HT-29 (cell line): ENCODE measurements around the gene TRIM42. TPM values are rescaled to one million over a fixed set of nuclear protein-coding genes. Genes with fewer than 3 reads are reported as not detected.

ENCODE experiments used
- DNase-seq: peaks from one replicate; pipeline ENCODE4 v3.0.0-alpha.2; 2015; ENCODE audit warnings: low spot score
- total RNA-seq: library from RNA; depleted of rRNA; stranded (reverse); fragments of >200 nt; shearing (Covaris generic); gene quantifications from 2 replicates; pipeline ENCODE4 v1.2.3, GENCODE V29; 2014; rRNA removed

Gene TRIM42
- total RNA-seq, result not detected in 2 replicates

DNA sequence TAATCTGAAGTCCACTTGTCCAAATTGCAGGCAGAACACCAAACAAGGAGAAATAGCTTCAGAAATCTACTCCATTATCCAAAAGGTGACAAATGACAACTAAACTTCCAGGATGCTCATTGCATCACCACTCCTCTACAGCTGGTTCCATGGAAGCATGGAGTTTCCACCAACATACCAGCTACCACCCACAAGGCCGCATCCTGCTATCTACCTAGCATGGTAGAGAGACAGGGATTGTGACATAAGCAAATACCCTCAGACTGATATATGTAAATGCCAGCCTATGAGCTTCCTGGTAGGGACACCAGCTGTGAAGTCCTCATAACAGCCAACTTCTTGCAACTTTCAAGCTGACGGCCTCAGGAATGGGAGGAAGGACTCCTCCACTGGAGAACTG, at the start of gene TRIM42:
Gene TRIM42, plus strand, starts transcription at position 301 of the 400 bp plus-strand sequence. CDS start 166 bp downstream, outside the sequence.
- no peak for DNase-seq

DNA sequence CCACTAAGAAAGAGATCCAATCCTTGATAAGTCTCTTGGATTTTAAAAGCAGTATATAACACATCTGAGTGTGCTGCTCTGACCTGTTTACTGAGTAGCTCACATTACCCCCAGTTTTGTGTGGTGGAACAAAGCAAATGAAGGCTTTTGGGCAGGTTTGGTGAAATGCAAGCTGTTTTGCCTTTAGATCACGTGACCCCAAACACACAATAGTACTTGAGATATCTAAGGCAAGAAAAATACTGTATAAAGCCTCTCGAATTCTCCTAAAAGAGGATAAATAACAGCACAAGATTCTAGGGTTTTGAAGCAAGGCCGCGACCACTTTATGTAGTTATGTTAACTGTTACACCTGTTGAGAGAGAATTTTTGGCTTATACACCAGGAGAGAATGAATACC, 49.3 kb upstream of the TRIM42 start:
- no peak for DNase-seq

DNA sequence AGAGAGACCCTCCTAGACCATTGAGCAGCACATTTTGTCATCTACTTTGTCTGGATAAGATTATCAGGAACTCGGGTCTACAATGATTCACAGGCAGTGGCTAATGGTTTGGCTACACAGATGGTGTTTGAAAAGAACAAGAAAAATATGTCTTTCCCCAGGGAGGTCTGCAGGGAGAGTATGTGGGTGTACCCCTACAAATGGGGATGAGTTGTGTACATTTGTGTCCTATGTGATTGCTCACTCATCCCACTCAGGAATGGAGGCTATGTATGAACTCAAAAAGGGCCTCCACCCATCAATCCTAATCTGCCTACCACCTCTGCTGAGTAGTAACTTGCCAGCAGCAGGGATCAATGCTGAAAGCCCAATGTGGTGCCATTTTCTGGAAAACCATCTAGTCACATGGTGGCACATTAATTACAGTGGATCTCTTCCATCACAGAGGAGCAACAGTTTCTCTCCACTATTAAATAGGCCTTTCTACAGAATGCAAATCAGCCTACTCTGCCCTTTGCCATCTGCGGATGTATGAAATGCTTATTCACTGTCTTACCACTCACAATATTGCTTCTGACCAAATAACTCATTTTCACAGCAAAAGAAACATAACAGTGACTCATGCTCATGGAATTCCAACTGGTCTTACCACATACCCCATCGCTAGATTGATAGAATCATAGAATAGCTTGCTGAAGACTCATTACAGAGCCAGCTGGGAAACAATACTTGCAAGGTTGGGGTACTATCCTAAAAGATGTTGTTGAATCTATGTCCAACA, 48.3 kb upstream of the TRIM42 start:
- peak; percentile 25 for DNase-seq

DNA sequence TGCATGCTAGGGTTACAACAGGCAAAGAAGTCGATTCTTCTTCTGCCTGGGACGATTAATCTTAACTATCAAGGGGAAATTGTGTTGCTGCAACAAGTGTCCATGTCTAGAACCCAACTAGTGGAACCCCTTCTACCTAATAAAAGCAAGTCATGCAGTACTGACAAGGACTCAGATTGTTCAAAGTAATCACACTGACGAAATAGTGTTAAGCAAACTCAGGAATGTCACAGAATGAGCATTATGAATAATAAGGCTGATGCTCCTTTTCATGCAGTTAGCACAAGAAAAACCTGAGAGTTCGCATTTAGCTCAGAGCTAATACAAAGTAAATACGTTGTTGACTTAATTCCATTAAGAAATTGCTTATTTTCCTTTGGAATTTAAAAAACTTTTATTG, 47.5 kb upstream of the TRIM42 start:
- DNase-seq, result no peak

DNA sequence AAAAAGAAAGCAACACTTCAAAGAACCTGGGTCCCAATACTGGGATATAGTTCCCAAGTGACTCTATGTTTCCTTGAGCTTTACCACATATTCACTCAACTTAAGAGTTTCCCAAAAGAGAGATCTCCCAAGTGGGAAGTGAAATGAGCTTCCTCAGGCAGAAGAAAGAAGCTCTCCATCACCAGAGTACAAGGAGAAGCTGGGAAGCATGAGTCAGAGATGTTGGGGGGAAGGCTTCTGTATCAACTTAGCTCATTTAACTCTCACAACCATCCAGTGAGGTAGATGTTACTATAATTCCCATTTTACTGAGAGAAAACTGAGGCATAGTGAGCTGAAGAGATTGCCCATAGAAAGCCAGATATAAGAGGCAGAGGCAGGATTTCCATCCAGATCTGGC, 47.0 kb upstream of the TRIM42 start:
- DNase-seq, result no peak

DNA sequence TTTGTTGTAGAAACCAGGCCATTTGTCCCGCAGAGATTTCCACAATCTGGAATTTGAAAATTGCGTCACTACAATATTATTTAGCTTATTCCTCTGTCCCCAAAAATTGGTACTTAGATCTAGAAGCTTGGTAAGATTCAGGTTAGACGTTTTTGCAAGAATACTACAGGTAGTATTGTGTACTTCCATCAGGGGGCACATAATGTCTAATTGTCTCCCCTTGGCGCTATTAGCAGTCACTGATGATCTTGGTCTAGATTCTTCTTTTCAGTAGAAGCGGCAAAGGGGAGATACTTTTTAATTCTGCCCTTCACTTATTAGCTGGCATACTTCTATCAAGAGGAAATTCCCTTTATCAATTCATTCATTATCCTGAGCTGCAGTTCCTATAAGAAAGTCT, 42.6 kb upstream of the TRIM42 start:
- no peak for DNase-seq

DNA sequence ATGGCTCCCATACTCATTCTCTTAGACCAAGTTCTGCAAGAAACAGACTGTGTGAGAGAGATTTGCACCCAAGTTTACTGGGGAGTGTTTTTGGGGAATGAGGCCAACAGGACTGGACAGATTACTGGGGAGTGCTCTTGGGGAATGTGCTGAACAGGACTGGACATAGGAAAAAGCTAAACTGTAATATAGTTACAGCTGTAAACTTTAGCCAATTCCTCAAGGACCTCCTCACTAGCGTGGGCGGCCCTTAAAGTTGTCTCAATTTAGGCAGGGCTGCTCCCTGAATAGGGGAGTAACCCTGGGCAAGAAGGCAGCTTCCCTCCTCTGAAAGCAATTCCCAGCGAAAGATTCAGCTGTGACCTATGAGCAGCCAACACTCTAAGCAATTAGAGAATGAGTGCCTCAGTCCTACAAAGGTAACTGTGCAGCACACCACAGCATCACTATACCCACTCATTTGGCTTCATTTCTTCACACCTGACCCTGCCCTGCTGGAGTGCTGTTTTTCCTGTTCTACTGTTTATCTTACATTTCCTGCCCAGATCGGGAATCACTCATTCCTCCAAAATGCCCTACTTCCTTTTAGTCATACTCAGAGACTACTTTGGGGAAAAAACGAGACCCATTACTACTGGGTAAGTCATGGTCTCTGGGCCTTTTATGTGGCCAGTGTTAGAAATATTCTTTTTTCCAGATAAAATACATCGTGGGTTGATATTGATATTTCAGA, 41.3 kb upstream of the TRIM42 start:
- no peak for DNase-seq

DNA sequence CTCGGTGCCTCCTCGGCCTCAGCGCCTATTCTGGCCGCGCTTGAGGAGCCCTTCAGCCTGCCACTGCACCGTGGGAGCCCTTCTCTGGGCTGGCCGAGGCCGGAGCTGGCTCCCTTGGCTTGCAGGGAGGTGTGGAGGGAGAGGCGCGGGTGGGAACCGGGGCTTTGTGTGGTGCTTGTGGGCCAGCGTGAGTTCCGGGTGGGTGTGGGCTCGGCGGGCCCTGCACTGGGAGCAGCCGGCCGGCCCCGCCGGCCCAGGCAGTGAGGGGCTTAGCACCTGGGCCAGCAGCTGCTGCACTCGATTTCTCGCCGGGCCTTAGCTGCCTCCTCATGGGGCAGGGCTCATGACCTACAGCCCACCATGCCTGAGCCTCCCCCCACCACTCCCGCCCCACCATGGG, 26.6 kb upstream of the TRIM42 start:
- DNase-seq, result no peak

DNA sequence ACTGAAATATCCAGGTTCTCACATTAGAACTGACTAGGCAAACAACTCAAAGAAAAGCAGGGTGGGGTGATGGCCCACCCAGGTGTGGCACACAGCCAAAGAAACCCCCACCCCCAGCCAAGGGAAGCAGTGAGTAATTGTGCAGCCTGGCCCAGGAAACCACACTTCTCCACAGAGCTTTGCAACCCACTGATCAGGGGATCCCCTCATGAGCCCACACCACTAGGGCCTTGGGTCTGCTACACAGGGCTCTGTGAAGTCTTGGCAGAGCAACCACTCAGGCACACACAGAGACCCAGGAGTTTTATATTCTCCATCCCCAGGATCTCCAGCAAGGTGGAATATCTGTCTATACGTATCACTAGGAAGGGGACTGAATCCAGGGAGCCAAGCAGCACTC, 22.2 kb upstream of the TRIM42 start:
- no peak for DNase-seq

DNA sequence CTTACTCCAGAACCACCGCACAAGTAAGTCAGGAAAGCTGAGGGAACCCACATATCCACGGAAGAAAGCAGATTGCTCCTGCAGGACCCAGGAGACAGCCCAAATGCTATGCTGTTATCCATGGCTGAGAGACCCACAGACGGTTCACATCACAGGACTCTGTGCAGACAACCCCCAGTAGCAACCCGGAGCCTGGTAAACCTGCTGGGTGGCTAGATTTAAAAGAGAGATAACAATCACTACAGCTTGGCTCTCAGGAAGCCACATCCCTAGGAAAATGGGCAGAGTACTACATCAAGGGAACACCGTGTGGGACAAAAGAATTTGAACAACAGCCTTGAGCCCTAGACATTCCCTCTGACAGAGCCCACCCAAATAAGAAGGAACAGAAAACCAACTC, 13.8 kb upstream of the TRIM42 start:
- peak; percentile 41 for DNase-seq

DNA sequence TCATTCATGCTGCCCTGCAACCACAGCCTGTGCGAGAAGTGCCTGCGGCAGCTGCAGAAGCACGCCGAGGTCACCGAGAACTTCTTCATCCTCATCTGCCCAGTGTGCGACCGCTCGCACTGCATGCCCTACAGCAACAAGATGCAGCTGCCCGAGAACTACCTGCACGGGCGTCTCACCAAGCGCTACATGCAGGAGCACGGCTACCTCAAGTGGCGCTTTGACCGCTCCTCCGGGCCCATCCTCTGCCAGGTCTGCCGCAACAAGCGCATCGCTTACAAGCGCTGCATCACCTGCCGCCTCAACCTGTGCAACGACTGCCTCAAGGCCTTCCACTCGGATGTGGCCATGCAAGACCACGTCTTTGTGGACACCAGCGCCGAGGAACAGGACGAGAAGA, 4.7 kb downstream of the TRIM42 start:
- no peak for DNase-seq

DNA sequence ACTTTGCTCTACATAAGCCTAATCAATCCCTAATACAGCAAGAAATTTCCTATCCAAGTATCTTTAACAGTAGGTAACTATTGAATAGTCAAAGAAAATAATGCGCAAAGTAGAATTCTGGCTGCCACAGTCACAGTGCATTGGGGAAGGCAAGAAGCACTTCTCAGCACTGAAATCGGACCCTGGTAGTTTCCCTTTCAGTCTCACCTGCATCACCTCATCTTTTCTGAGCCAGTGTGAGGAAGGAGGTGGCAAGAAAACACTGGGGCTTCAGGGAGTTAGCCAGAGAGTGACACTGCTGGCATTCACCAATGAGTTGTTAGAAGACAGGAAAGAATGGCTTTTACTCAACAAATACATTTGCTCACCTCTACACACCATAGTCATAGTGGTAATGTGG, 8.3 kb downstream of the TRIM42 start:
- DNase-seq, result no peak

DNA sequence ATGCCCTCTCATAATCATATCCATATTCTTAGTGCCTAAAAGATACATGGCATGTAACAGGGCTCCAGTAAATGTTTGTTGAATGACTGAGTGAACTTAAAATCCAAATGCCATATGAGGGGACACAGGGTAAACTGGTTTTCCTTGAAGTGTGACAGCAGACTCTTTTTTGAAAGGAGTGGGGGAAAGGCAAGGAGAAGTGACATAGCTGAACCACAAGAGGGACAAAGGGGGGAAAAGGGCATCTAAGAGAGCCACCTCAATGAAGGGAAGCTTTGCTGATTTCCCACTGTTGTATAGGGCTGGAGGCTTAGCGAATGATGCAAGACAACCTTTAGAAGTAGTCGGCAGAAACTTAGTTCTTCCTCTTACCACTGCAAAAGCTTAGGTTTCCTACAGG, 9.1 kb downstream of the TRIM42 start:
- no peak for DNase-seq

DNA sequence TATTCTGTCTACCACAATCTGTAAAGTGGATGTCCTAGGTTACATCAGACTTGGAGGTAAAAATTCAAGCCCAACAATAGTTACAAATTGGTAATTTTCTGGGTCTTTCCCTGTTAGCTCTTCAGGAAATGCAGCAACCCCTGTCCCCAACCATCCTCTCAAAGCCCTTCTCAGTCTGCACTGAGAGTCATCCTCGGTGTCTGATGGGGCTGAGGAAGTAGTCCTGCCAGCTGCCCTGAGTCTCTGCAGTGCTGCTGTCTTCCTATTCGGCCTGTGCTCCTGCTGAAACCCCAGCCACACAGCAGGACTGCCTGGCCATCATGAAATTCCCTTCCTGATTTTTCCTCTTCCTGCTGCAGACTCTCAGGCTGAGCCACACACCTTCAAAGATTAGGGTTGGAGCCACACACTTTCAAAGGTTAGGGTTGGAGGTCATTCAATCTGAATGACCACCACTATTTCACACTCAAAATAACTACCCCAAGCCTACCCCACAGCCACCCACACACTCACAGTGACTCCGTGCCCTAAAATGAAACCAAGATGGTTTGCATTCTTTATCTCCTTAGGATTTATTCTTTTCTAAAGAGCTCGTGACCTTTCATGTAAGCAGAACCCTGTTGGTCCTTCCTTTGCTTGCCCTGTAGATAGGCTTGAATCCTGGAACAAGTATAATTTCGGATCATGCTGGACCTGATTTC, 17.6 kb downstream of the TRIM42 start:
- DNase-seq, result no peak

DNA sequence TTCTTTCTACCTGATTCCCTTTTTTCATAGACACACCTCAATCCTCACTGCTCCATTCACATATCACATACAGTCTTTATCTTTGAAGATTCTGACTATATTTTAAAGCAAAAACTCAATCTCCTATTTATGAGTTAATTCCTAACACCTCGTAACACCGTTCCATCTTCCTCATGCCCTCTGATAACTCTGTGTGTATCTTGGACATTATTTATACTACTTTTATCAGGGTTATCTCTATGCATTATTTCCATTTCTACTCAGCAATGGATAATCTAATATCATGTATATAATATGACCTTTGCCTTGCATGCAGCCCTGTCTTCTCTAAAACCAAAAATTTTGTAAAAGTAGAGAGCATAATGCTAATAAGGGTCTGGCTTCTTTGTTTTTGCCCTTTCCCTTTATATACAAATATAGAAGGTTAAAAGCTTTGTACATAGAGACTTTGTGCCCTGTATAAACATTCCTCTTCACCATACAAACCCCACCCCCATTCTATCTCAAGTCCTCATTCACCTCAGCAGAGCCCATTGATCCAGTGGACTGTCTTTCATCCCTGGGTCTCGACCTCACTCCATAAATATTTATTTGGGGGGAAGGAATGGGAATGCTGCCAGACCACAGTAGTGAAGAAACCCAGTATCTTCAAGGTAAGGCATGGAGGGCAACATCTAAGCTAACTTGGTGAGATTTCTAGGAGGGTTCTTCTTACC, 21.8 kb downstream of the TRIM42 start:
- no peak for DNase-seq

DNA sequence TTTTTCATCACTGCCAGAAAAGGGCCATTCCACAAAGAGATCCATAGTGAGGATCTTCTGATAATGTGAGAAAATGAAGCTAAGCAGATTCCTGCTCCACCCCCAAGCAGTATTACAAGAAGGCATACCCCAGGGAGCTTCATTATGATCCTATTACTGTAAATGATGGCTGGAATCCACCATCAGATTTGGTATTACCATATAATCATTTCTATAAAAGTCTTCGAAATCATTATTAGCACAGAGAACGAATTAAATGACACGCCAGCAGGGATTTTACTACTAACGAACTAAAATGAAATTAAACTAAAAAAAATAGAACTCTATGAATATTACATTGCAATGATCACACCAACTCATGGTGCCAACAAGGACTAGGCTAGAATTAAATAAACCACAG, 24.4 kb downstream of the TRIM42 start:
- no peak for DNase-seq

DNA sequence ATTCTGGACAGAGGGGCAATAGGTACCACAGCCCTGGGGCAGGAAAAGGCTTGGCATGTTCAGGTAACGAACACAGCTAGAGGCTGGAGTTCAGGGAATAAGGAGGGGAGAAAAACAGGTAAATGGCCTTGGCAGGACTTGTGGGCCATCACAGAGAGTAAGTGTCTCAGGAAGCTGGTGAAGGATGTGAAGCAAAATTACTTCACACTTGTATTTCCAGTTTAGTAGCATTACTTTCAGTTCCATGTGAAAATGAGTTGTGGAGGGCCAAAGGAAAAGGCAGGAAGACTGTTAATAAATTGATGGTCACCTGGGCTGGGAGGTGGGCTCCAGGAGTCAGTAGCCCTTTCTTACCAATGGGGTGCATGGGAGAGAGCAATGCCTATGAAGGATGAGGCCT, 25.6 kb downstream of the TRIM42 start:
- DNase-seq, result no peak

DNA sequence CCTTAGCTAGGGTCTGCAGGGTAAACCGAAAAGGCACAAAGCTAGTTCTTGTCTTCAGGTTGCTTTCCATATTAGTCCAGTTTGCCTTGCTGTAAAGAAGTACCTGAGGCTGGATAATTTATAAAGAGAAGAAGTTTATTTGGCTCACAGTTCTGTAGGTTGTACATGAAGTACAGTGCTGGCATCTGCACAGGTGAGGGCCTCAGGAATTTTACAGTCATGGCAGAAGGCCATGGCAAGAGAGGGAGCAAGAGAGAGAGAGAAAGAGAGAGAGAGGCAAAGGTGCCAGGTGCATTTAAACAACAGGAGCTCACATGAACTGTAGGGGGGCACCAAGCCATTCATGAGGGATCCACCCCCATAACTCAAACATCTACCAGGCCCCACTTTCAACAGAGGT, 26.9 kb downstream of the TRIM42 start:
- no peak for DNase-seq

DNA sequence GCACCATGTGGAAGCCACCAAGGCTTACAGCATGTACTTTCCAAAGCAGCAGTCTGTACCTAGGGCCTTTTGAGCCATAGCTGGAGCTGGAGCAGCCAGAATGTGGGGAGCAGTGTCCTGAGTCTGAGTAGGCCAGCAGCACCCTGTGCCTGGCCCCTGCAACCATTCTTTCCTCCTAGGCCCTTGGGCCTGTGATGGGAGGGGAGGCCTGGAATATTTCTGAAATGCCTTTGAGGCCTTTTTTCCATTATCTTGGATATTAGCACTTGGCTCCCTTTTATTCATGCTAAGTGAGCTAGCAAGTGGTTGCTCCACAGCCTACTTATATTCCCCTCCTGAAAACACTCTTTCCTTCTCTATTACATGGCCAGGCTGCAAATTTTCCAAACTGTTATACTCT, 28.1 kb downstream of the TRIM42 start:
- no peak for DNase-seq

DNA sequence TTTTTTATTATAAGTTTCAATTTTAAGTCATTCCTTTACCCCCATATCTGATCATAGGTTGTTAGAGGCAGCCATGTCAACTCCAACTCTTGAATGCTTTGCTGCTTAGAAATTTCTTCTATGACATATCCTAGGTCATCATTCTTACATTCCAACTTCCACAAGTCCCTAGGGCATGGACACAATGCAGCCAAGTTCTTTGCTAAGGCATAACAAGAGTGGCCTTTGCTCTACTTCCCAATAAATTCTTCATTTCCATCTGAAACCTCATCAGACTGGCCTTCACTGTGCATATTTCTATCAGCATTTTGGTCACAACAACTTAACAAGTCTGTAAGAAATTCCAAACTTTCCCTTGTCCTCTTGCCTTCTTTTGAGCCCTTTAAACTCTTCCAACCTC, 28.5 kb downstream of the TRIM42 start:
- no peak for DNase-seq

DNA sequence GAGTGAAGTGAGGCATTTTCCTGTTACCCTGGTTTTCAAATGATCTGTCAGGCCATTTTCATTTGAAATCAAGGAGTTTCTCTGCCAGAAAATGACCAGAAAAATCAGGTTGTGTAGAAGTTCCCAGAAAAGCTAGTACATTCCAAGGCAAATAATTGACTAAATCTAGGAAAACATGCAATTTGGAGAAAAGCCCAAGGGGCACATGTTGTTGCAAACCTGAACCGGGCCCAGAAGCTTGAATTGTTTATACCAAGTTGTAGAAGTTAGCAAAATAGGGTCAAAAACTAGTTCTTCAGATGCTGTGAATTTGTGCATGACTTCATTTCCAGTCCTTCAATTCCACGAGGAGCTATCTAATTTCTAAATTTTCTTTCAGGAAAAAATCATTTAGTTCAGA, 31.0 kb downstream of the TRIM42 start:
- no peak for DNase-seq

DNA sequence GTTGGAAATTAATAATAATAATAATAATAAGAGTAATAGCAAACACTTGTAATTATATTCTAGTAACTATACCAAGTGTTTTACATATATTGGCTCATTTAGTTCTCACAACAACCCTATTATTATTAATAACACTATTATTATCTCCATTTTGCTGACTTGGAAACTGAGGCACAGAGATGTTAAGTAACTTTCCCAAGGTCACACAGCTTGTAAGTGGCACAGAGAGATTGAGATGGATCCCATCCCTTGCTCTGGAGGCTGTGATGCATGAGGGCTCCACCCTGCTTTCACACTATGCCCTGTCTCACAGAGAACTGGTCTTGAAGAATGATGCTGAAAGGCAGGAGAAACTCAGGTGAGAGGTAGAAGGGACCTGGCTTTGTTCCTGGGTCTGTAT, 31.9 kb downstream of the TRIM42 start:
- no peak for DNase-seq
